OCI-LY3 (cell line): ENCODE data around the gene COTL1.
A peak's percentile ranks its signal among the peaks of the same experiment; 100 is the strongest.

Experiments used
- H2AFZ ChIP-seq: fragments of 200-600, 300-600 bp; shearing (Covaris generic); 2 replicates; pipeline ENCODE4 v1.6.0; 2014; ENCODE audit warnings: antibody characterized with exemption, low read depth, low read length
- H3K27ac ChIP-seq: fragments of 200-600, 300-600 bp; sonication (generic); 2 replicates; pipeline ENCODE4 v1.5.1; 2014; ENCODE audit warnings: mild to moderate bottlenecking, low read length, moderate library complexity, mixed read lengths
- H3K27me3 ChIP-seq: fragments of 200-600, 300-600 bp; sonication (generic); 2 replicates; pipeline ENCODE4 v1.6.1; 2014; ENCODE audit warnings: low read depth, low read length, mixed read lengths
- H3K36me3 ChIP-seq: fragments of 200-600, 300-600 bp; sonication (generic); replicated peaks from 2 replicates; pipeline ENCODE3; 2014; ENCODE audit warnings: low read depth, low read length, mixed read lengths
- H3K4me1 ChIP-seq: fragments of 300-600, 200-600 bp; sonication (generic); 2 replicates; pipeline ENCODE4 v1.6.1; 2014; ENCODE audit warnings: low read length, mixed read lengths
- H3K4me2 ChIP-seq: fragments of 200-600, 300-600 bp; sonication (generic); 2 replicates; pipeline ENCODE4 v1.6.1; 2014; ENCODE audit warnings: low read length, mixed read lengths
- H3K4me3 ChIP-seq: fragments of 300-600, 200-600 bp; sonication (generic); 2 replicates; pipeline ENCODE4 v1.5.1; 2014; ENCODE audit warnings: antibody characterized with exemption, mild to moderate bottlenecking, low read length, moderate library complexity
- H3K79me2 ChIP-seq: fragments of 300-600, 200-600 bp; shearing (Covaris generic); 2 replicates; pipeline ENCODE4 v1.6.1; 2014; ENCODE audit warnings: mild to moderate bottlenecking, low read length, mixed read lengths
- H3K9ac ChIP-seq: fragments of 300-600, 200-600 bp; shearing (Covaris generic); 2 replicates; pipeline ENCODE4 v1.6.0; 2014; ENCODE audit warnings: mild to moderate bottlenecking, low read length, moderate library complexity
- H3K9me3 ChIP-seq: fragments of 200-600, 300-600 bp; shearing (Covaris generic); 2 replicates; pipeline ENCODE4 v1.6.1; 2014; ENCODE audit warnings: low read length, mixed read lengths; ENCODE audit not compliant: insufficient read depth
- H4K20me1 ChIP-seq: fragments of 200-600, 300-600 bp; sonication (generic); 2 replicates; pipeline ENCODE4 v1.6.1; 2016; ENCODE audit warnings: low read length, mixed read lengths; ENCODE audit not compliant: insufficient read depth
- CTCF ChIP-seq: fragments of 200-600, 300-600 bp; sonication (generic); IDR thresholded peaks from 2 replicates; pipeline ENCODE4 v1.5.1; 2014; ENCODE audit warnings: antibody characterized with exemption, low read length, low read depth
- EZH2phosphoT487 ChIP-seq: fragments of 200-600 bp; shearing (Covaris generic); IDR thresholded peaks from 2 replicates; pipeline ENCODE4 v1.6.1; 2018; ENCODE audit warnings: antibody characterized with exemption, mixed run types, low read depth

Gene COTL1

GRCh38 chr16:84597931-84598351 is 19.9 kb downstream of the COTL1 start:
- TF ChIP-seq CTCF = no peak
- no peak for TF ChIP-seq EZH2phosphoT487
- no peaks in the 10 kb centered on the region for H3K27me3 ChIP-seq
- peaks cover 84% of the 10 kb centered on the region for H3K79me2 ChIP-seq
- no peak overlapping the region for H2AFZ ChIP-seq
- H3K4me2 ChIP-seq = peak overlapping the region; percentile 57
- peaks cover 49% of the 10 kb centered on the region for H4K20me1 ChIP-seq
- peak overlapping the region; percentile 49; the same call in 1 of the 2 replicates for H3K9ac ChIP-seq
- peaks cover 49% of the 10 kb centered on the region for H3K36me3 ChIP-seq
- H3K4me1 ChIP-seq = peaks cover 96% of the 10 kb centered on the region
- H3K27ac ChIP-seq = peak overlapping the region; percentile 40
- peak overlapping the region; percentile 8; the same call in 1 of the 2 replicates for H3K4me3 ChIP-seq
- H3K9me3 ChIP-seq = no peaks in the 10 kb centered on the region

- Histone ChIP-seq H3K4me1 (peaks cover 94% of the 10 kb centered on the region), H3K79me2 (peaks cover 84% of the 10 kb centered on the region), H3K27ac (peak overlapping the region; percentile 40), H3K4me2 (peak overlapping the region; percentile 57), H3K27me3 (no peaks in the 10 kb centered on the region), H4K20me1 (peaks cover 53% of the 10 kb centered on the region), H3K4me3 (peak overlapping the region; percentile 8; the same call in 1 of the 2 replicates), H3K9ac (peak overlapping the region; percentile 49; the same call in 1 of the 2 replicates), H3K9me3 (no peaks in the 10 kb centered on the region), H2AFZ (no peak overlapping the region), H3K36me3 (peaks cover 50% of the 10 kb centered on the region)
- TF ChIP-seq EZH2phosphoT487 (no peak), CTCF (no peak)
Measured at GRCh38 chr16:84597528-84597896, 20.4 kb downstream of the COTL1 start.

DNA sequence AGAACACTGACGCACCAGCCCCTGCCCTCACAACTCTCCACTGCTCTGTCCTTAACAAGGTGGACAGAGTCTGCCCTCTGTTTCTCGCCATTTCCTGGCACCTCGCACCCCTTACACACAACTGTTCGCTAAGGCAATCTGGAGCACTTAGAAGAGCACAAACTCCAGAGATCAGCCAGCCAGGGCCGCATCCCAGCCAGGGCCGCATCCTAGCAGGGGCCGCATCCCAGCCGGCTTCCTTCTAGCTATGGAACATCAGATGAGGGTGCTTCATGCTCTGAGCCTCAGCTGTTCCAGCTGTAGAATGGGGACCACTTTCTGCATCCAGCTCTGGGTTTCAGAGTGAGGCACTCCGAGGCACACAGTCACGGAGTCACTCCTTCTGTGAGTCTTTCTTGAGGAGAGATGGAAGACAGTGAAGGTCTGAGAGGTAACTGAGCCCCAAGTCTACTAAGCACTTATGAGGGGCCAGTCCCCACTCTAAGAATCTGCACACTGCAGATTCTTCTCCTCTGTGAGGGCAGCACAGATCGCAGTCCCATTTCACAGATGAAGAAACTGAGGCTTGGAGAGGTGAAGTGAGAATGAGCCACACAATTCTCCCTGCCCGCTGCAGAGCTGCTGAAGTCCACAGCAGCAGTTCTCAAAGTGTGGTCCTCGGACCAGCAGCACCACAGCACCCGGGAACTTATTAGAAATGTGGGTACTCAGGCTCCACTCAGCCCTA is 20.9 kb downstream of the COTL1 start:
- H3K27me3 ChIP-seq = no peaks in the 10 kb centered on the region
- peak overlapping the region; percentile 57 for H3K4me2 ChIP-seq
- peaks cover 56% of the 10 kb centered on the region for H3K36me3 ChIP-seq
- H4K20me1 ChIP-seq = peaks cover 59% of the 10 kb centered on the region
- H3K4me1 ChIP-seq = peaks cover 89% of the 10 kb centered on the region
- no peak overlapping the region for H2AFZ ChIP-seq
- peaks cover 84% of the 10 kb centered on the region for H3K79me2 ChIP-seq
- H3K4me3 ChIP-seq = peak overlapping the region; percentile 8; the same call in 1 of the 2 replicates
- H3K9me3 ChIP-seq = no peaks in the 10 kb centered on the region
- H3K9ac ChIP-seq = peak overlapping the region; percentile 49; the same call in 1 of the 2 replicates
- no peak for TF ChIP-seq CTCF
- TF ChIP-seq EZH2phosphoT487 = no peak
- H3K27ac ChIP-seq = peak overlapping the region; percentile 40

DNA sequence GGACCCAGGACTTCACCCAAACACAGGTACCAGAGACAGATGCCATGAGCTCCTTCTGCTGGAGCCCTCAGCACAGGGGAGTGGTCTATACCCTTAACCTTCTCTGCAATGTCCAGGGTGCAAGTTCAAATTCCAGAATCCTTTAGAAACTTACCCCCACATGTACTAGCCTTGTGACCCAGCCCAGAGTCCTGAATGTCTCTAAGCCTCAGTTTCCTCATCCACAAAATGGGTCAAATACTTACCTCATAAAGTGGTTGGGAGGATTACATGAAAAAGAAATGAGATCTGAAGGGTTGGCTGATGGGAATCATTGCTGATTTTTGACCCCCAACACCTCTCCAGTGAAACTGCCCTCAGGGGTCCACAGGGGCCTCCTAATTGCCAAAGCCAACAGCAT is 21.7 kb downstream of the COTL1 start:
- 0 out of 2 replicates have a peak overlapping the region, but pooled peaks have one; percentile 76 for H3K4me2 ChIP-seq
- peaks cover 62% of the 10 kb centered on the region for H4K20me1 ChIP-seq

More for the DNA sequence above, 21.7 kb downstream of the COTL1 start:
- Histone ChIP-seq H3K9ac (no peak overlapping the region), H3K27me3 (no peaks in the 10 kb centered on the region), H3K9me3 (no peaks in the 10 kb centered on the region), H2AFZ (no peak overlapping the region), H3K36me3 (peaks cover 59% of the 10 kb centered on the region), H3K27ac (no peak overlapping the region), H3K4me1 (peaks cover 81% of the 10 kb centered on the region), H3K4me3 (no peak overlapping the region), H3K79me2 (peaks cover 83% of the 10 kb centered on the region)
- TF ChIP-seq EZH2phosphoT487 (no peak), CTCF (no peak)
